ENCODE data around the gene PRKCQ.

The PRKCQ gene

DNA sequence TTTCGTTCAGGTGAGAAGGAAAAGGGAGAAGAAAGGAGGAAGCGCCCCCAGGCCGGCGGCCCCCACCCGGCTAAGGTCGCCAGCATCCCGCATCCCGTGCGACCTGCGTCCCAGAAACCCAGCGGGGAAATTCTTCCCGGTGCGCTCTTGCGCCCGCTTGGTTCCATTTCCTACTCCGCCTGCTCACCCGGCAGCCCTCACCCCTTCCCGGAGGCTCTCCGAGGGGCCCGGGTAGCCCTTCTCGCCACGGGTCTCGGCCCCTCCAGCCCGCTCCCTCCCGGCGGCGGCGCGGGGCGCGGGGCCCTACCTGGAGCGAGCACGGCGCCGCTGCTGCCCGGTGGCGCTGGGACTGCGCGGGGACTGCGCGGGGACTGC is at the start of gene PRKCQ:
Gene PRKCQ, minus strand, starts transcription at position 373 of the 375 bp plus-strand sequence. CDS start 65,141 bp downstream, outside the sequence.
- Histone ChIP-seq H3K4me1 (ENCODE audit: low read depth, poor library complexity, severe bottlenecking) (peaks cover 5% of the 10 kb centered on the region), H3K79me2 (ENCODE audit: insufficient read depth, low read depth) (no peaks in the 10 kb centered on the region), H3K9ac (peak within 1 kb of the TSS; percentile 95), H2AFZ (ENCODE audit: low read depth) (peak within 1 kb of the TSS; percentile 97), H3K36me3 (ENCODE audit: insufficient read depth) (no peaks in the 10 kb centered on the region), H3K27ac (peak within 1 kb of the TSS; percentile 85), H3K4me2 (peak within 1 kb of the TSS; percentile 67), H3K27me3 (ENCODE audit: insufficient read depth, low read depth) (no peaks in the 10 kb centered on the region), H3K4me3 (IDR thresholded peaks at IDR 0.05; ENCODE audit: insufficient read depth, low read depth, low read length) (no peak within 1 kb of the TSS), H4K20me1 (ENCODE audit: insufficient read depth) (no peaks in the 10 kb centered on the region)
- TF ChIP-seq, protein P1, sequence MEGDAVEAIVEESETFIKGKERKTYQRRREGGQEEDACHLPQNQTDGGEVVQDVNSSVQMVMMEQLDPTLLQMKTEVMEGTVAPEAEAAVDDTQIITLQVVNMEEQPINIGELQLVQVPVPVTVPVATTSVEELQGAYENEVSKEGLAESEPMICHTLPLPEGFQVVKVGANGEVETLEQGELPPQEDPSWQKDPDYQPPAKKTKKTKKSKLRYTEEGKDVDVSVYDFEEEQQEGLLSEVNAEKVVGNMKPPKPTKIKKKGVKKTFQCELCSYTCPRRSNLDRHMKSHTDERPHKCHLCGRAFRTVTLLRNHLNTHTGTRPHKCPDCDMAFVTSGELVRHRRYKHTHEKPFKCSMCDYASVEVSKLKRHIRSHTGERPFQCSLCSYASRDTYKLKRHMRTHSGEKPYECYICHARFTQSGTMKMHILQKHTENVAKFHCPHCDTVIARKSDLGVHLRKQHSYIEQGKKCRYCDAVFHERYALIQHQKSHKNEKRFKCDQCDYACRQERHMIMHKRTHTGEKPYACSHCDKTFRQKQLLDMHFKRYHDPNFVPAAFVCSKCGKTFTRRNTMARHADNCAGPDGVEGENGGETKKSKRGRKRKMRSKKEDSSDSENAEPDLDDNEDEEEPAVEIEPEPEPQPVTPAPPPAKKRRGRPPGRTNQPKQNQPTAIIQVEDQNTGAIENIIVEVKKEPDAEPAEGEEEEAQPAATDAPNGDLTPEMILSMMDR (conservative IDR thresholded peaks at IDR 0.05; ENCODE audit: low read depth, low read length): no peak

DNA sequence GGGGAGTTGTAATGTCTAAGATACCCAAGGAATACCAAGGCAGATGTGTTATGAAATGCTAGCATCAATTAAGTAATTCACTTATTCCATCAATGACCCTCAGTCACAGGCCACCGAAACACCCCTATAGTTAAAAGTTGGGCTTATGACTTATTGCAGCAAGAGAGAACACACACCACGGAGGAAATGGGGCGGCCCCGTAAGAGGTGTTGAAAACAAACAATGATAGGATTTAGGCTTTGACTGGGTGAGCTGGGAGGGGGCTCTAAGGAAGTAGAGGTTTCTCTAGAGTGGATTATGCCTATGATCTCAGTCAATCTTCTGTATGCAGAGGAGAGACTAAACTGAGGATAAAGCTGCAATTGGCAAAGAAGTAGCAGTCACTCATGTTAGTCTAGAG is 45.4 kb upstream of the PRKCQ start:
- no peaks in the 10 kb centered on the region for H3K36me3 ChIP-seq (ENCODE audit: insufficient read depth)
- TF ChIP-seq, protein P1 (conservative IDR thresholded peaks at IDR 0.05; ENCODE audit: low read depth, low read length): no peak
- H2AFZ ChIP-seq (ENCODE audit: low read depth): no peak overlapping the region
- H3K27ac ChIP-seq: no peak overlapping the region
- H3K27me3 ChIP-seq (ENCODE audit: insufficient read depth, low read depth): no peaks in the 10 kb centered on the region
- H3K9ac ChIP-seq: no peak overlapping the region
- H3K79me2 ChIP-seq (ENCODE audit: insufficient read depth, low read depth): no peaks in the 10 kb centered on the region
- no peak overlapping the region for H3K4me2 ChIP-seq
- no peaks in the 10 kb centered on the region for H3K4me1 ChIP-seq (ENCODE audit: low read depth, poor library complexity, severe bottlenecking)
- no peaks in the 10 kb centered on the region for H4K20me1 ChIP-seq (ENCODE audit: insufficient read depth)
- no peak overlapping the region for H3K4me3 ChIP-seq (IDR thresholded peaks at IDR 0.05; ENCODE audit: insufficient read depth, low read depth, low read length)

DNA sequence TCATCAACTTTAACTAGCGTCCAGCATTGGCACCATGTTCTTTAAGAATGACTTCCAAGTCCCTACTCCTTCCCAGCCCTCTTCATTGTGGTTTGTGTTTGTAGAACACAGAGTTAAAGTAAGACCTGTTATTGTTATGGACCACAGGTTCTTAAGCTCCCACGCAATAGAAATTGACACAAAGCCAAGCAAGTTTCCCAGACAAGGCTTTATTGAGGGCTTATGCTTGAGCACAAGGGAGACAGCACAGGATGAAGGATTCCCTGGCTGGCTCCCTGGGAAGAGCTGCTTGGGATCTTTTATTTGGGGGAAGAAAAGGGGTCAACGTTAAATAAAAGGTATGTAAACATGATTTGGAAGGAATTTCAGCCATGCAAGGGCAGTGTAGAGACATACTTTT is 44.3 kb upstream of the PRKCQ start:
- H3K27ac ChIP-seq: no peak overlapping the region
- H3K36me3 ChIP-seq (ENCODE audit: insufficient read depth): no peaks in the 10 kb centered on the region
- no peaks in the 10 kb centered on the region for H3K27me3 ChIP-seq (ENCODE audit: insufficient read depth, low read depth)
- H3K4me2 ChIP-seq: no peak overlapping the region
- no peak overlapping the region for H3K9ac ChIP-seq
- no peaks in the 10 kb centered on the region for H4K20me1 ChIP-seq (ENCODE audit: insufficient read depth)
- TF ChIP-seq, protein P1 (conservative IDR thresholded peaks at IDR 0.05; ENCODE audit: low read depth, low read length): no peak
- no peak overlapping the region for H3K4me3 ChIP-seq (IDR thresholded peaks at IDR 0.05; ENCODE audit: insufficient read depth, low read depth, low read length)
- H2AFZ ChIP-seq (ENCODE audit: low read depth): no peak overlapping the region
- H3K79me2 ChIP-seq (ENCODE audit: insufficient read depth, low read depth): no peaks in the 10 kb centered on the region
- H3K4me1 ChIP-seq (ENCODE audit: low read depth, poor library complexity, severe bottlenecking): no peaks in the 10 kb centered on the region

DNA sequence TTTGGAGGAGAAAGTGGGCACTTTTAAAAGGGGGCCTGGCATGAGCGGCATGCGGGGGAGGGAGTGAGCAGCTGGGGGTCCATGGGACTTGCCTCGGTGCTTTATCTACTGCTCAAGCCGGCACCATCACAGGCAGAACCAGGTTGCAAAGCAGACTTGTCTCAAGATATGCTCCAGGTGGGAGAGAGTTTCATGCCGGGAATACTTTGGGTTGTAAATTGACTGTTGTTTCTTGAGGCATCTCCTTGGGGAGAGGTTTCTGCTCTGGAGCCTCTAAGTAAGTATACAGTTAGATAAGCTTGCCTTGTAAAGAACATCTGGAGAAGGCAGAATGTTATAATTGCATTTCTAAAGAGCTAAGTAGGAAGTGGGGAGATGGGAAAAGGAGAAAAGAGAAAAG is 42.8 kb upstream of the PRKCQ start:
- Histone ChIP-seq H3K36me3 (ENCODE audit: insufficient read depth) (no peaks in the 10 kb centered on the region), H3K4me1 (ENCODE audit: low read depth, poor library complexity, severe bottlenecking) (no peaks in the 10 kb centered on the region), H3K27me3 (ENCODE audit: insufficient read depth, low read depth) (no peaks in the 10 kb centered on the region), H2AFZ (ENCODE audit: low read depth) (no peak overlapping the region), H3K9ac (no peak overlapping the region), H3K4me3 (IDR thresholded peaks at IDR 0.05; ENCODE audit: insufficient read depth, low read depth, low read length) (no peak overlapping the region), H3K4me2 (no peak overlapping the region), H3K79me2 (ENCODE audit: insufficient read depth, low read depth) (no peaks in the 10 kb centered on the region), H3K27ac (no peak overlapping the region), H4K20me1 (ENCODE audit: insufficient read depth) (no peaks in the 10 kb centered on the region)
- TF ChIP-seq, protein P1 (conservative IDR thresholded peaks at IDR 0.05; ENCODE audit: low read depth, low read length): no peak
